Measurements from ENCODE around the gene FGF1.

GRCh38 chr5:142698447-142699183 lies 12.7 kb upstream of the FGF1 start:
- no peak for TF ChIP-seq POLR2A (IDR thresholded peaks at IDR 0.05; ENCODE audit: low read depth, low read length)
- TF ChIP-seq CTCF (conservative IDR thresholded peaks at IDR 0.05; ENCODE audit: low read depth, low read length): no peak
- TF ChIP-seq MXI1 (IDR thresholded peaks at IDR 0.05; ENCODE audit: borderline replicate concordance, low read depth, low read length): no peak
